Measurements from ENCODE around the gene DBX2.
"Not testable (repeated sequence)": the region's sequence is repeated elsewhere in the genome, so short reads cannot be mapped to it uniquely, and the experiment has no call there.

DBX2 gene

DNA sequence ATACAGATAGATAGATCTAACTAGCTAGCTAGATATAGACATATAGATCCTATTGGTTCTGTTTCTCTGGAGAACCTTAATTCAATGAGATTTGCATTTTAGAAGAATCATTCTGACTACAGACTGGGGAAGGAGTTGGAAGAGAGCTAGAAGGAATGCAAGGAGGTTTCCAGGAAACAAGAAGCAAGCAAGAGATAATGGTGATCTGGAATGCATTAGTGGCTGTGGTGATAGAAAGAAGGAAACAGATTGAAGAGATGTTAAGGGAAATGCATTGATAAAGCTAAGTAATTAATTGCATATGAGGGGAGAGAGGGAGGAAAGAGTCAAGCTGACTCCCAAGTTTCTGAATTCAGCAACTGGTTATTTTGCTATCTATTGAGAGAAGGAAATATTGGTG lies 42.7 kb downstream of the DBX2 start:
- DNase-seq: no peak

DNA sequence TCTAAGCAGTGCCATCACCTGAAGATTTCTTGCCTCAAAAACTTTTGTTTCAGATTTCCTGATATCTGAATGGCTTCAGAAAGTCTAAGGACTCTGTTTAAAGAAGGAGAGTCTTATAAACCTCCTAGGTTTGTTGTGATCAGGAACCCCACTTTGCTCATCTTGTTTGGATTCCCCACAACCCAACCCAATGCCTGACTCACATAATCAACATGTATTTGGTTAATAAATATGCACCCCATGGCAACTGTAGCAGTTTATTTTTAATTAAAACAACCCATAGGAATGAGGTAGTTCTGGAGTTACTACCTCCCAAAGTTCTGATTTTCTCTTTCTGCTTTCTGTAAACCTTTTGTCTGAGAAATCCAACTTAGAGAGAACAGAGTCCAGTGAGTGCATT lies 51.5 kb downstream of the DBX2 start:
- DNase-seq: no peak

DNA sequence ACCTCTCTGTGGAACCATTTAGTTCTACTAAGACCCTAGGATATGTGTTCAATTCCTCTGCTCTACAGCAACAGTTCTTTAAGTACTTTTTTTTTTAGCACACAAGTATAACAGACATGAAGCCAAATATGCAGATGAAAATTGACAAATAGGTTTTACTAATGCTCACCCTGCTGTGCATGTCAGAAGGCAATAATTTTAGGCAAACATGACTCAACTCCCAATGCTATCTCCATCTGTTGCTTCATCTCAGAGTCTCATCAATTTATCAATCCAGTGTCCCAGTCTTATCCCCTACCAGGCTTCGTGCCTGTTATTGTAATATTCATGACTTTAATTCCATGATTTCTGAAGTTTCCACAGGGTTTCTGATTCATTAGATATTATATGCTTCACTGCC lies 57.7 kb downstream of the DBX2 start:
- DNase-seq: no peak

DNA sequence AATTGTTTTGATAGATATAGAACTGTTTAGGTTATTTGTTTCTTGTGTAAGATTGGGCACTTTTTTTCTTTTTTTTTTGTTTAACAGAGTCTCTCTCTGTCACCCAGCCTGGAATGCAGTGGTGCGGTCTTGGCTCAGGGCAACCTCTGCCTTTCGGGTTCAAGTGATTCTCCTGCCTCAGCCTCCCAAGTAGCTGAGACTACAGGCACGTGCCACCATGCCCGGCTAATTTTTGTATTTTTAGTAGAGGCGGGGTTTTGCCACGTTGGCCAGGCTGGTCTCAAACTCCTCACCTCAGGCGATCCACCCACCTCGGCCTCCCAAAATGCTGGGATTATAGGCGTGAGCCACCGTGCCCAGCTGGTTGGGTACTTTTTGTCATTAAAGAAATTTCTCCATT lies 66.0 kb downstream of the DBX2 start:
- not testable (repeated sequence) for DNase-seq

DNA sequence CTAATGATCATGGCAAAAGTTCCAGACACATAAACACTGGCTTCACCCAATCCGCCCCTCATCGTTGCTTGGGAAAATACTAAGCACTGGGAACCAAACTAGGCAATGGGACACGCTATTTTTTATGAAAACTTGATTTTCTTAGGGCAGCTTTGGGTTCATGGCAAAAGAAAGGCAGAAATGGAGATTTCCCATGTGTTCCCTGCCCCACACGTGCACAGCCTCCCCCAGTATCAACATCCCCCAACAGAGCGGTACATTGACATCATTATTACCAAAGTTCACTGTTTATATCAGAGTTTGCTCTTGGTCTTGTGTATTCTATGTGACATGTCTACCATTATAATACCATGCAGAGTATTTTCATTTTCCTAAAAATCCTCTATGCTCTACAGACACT lies 71.0 kb downstream of the DBX2 start:
- no peak for DNase-seq

DNA sequence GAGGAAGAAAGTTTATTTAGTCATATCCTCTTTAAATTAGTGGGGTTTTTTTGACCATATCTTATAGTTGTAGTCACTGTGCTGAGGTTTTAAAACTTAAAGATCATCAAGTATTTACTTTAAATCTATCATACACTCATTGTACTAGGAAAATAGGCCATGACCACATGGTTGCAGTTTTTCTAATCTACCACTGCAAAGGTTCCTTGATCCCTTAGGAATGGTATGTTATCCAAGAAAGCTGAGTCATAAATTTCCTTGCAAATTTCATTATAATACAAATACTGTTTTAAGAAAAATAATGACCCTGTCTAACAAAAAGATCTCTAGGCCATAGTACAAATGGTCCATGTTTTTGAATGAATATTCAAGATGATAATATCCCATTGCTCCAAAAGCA lies 74.7 kb downstream of the DBX2 start:
- DNase-seq: no peak

DNA sequence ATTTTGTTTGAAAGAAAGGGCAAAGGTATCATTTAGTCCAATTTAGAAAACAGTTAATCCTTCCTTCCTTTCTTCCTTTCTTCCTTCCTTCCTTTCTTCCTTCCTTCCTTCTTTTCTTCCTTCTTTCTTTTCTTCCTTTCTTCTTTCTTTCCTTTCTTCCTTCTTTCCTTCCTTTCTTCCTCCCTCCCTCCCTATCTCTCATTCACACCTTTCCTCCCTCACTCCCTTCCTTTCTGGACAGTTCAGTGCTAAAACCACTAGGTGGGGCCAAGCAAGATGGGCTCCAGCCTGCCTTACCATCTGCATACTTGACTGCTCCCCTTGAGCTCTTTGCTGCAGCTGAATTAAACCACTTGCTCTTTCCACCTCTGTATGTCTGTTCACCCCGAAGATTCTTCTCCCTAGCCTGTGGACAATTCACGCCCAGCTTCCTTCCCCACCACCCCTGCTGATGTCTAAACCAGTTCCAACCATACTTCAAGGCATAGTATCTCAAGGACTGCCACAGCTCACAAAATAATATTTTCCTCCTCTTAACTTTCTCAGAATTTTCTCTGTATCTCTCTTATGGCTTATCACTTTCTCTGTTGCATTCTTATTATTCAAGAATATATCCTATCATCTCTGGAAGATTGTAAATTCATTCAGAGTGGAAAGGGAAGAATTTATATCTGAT lies 78.0 kb downstream of the DBX2 start:
- DNase-seq: no peak

DNA sequence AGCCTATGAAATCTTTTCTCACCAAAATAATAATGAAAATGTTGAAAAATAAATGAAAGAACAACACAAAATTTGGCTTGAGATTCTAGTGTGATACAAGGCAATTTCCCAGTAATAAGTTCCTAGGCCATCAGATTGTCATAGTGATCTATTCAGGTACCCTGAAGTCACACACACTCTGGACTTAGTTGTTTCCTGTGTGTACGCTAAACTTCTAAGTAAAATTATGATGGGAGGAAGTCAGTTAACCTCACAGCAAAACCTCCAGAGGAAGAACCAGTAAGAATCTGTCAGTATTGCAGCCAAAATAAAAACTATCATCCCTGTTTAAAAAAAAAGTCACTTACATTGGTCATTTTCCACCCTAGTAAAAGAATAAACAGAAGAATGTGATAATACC lies 81.9 kb downstream of the DBX2 start:
- DNase-seq: no peak
